ENCODE data around the gene MOGAT3. TPM values are rescaled to one million over a fixed set of nuclear protein-coding genes. Genes with fewer than 3 reads are reported as not detected.

Gene MOGAT3
- total RNA-seq, 4 donors from 2014 or later: not detected

DNA sequence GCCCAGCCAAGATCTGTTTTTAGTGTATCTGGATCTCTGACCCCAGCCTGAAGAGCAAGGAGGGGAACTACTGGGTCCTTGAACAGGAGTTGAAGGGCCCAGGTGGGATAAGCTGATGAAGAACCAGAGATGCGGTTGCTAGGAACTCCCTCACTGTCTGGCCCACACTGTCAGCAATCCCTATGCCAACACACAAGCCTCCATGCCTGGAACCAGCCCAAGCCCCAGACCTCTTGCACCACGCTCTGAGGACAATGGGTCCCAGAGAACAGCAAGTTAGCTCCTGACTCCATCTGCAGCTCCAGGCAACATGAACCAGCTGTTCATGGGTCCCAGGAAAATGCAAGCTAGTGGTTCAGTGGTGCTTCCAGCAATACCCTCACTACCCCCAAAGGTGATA lies 23.2 kb downstream of the MOGAT3 start:
- Histone ChIP-seq H3K4me3 (no peak overlapping the region), H3K36me3 (no peaks in the 10 kb centered on the region), H3K27ac (no peak overlapping the region), H3K4me1 (peaks cover 0 to 17% of the 10 kb centered on the region in 2 donors), H3K27me3 (peaks cover 25 to 74% of the 10 kb centered on the region in 2 donors), H3K9me3 (no peaks in the 10 kb centered on the region)
- TF ChIP-seq, protein P1, sequence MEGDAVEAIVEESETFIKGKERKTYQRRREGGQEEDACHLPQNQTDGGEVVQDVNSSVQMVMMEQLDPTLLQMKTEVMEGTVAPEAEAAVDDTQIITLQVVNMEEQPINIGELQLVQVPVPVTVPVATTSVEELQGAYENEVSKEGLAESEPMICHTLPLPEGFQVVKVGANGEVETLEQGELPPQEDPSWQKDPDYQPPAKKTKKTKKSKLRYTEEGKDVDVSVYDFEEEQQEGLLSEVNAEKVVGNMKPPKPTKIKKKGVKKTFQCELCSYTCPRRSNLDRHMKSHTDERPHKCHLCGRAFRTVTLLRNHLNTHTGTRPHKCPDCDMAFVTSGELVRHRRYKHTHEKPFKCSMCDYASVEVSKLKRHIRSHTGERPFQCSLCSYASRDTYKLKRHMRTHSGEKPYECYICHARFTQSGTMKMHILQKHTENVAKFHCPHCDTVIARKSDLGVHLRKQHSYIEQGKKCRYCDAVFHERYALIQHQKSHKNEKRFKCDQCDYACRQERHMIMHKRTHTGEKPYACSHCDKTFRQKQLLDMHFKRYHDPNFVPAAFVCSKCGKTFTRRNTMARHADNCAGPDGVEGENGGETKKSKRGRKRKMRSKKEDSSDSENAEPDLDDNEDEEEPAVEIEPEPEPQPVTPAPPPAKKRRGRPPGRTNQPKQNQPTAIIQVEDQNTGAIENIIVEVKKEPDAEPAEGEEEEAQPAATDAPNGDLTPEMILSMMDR (IDR thresholded peaks at IDR 0.05): no peak
- TF ChIP-seq POLR2A (IDR thresholded peaks at IDR 0.05): no peak
- no peak for DNase-seq
- intact Hi-C loops (cut with DNase I; ENCODE audit: low total_unique reads): no loop called here

DNA sequence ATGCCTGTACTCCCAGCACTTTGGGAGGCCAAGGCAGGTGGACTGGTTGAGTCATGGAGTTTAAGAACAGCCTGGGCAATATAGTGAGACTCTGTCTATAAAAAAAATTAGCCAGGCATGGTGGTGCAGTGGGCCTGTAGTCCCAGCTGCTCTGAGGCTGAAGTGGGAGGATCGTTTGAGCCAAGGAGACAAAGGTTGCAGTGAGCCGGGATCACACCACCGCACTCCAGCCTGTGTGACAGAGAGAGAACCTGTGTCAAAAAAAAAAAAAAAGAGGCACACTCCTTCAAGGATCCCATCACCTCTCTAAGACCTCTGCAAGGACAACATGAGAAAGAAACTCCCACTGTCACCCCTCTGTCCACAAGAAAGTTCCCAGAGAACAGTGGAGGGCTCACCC lies 25.2 kb downstream of the MOGAT3 start:
- Histone ChIP-seq H3K9me3 (no peaks in the 10 kb centered on the region), H3K4me1 (peaks cover 0 to 23% of the 10 kb centered on the region in 2 donors), H3K27ac (no peak overlapping the region), H3K36me3 (no peaks in the 10 kb centered on the region), H3K4me3 (no peak overlapping the region), H3K27me3 (peaks cover 29 to 83% of the 10 kb centered on the region in 2 donors)
- TF ChIP-seq, protein P1 (IDR thresholded peaks at IDR 0.05): no peak
- no peak for TF ChIP-seq POLR2A (IDR thresholded peaks at IDR 0.05)
- DNase-seq: no peak
- intact Hi-C loops (cut with DNase I; ENCODE audit: low total_unique reads): no loop called here

DNA sequence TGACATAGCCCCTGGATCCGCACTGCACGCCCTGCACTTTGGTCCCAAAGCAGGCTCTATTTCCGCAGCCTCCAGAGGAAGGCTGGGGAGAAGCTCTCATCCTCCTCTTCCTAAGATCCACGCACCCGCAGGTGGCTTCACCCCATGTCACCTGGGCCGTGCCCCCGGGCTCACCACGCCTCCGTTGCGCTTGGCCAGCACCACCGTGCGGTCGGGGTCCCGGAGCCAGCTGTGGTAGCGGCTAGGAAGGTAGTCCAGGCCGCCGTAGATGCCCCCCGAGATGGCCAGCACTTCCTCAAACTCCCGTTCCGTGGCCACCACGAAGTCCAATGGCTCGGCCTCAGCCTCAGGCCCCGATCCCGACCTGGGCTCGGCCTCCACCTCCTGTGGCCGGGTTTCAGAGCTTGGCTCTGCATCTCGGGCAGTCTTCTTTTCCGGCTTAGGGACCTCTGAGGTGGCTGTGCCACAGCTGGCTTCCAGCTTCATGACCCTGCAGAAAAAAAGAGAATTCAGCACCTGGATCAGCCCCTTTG lies 26.4 kb downstream of the MOGAT3 start:
- DNase-seq: no peak
- no peak overlapping the region for H3K27ac ChIP-seq
- TF ChIP-seq POLR2A (IDR thresholded peaks at IDR 0.05): no peak
- TF ChIP-seq, protein P1 (IDR thresholded peaks at IDR 0.05): no peak
- peaks cover 0 to 17% of the 10 kb centered on the region in 2 donors for H3K4me1 ChIP-seq
- H3K27me3 ChIP-seq: peaks cover 36 to 84% of the 10 kb centered on the region in 2 donors
- H3K9me3 ChIP-seq: no peaks in the 10 kb centered on the region
- H3K36me3 ChIP-seq: no peaks in the 10 kb centered on the region
- H3K4me3 ChIP-seq: no peak overlapping the region
- intact Hi-C loops (cut with DNase I; ENCODE audit: low total_unique reads): no loop called here

- Histone ChIP-seq H3K27me3 (peaks cover 38 to 84% of the 10 kb centered on the region in 2 donors), H3K27ac (no peak overlapping the region), H3K4me3 (no peak overlapping the region), H3K4me1 (peaks cover 0 to 17% of the 10 kb centered on the region in 2 donors), H3K36me3 (no peaks in the 10 kb centered on the region), H3K9me3 (no peaks in the 10 kb centered on the region)
- DNase-seq: no peak
- intact Hi-C loops (cut with DNase I; ENCODE audit: low total_unique reads): no loop called here
- TF ChIP-seq POLR2A (IDR thresholded peaks at IDR 0.05): no peak
- TF ChIP-seq, protein P1 (IDR thresholded peaks at IDR 0.05): no peak
Observed at GRCh38 chr7:101173752-101174244, 27.0 kb downstream of the MOGAT3 start.

- no peaks in the 10 kb centered on the region for H3K9me3 ChIP-seq
- H3K4me1 ChIP-seq: peaks cover 0 to 17% of the 10 kb centered on the region in 2 donors
- H3K4me3 ChIP-seq: no peak overlapping the region
- H3K27me3 ChIP-seq: peaks cover 38 to 80% of the 10 kb centered on the region in 2 donors
- H3K36me3 ChIP-seq: no peaks in the 10 kb centered on the region
- peak in 1 of 2 donors; percentile 58 for DNase-seq
- no peak overlapping the region for H3K27ac ChIP-seq
- intact Hi-C loops (cut with DNase I; ENCODE audit: low total_unique reads): no loop called here
- TF ChIP-seq, protein P1 (IDR thresholded peaks at IDR 0.05): no peak
- no peak for TF ChIP-seq POLR2A (IDR thresholded peaks at IDR 0.05)
Observed at GRCh38 chr7:101172854-101173751, 27.7 kb downstream of the MOGAT3 start.

All from uterus (tissue), 4 donors.